Naive thymus-derived CD8-positive, alpha-beta T cell (primary cell): ENCODE data around the gene MAL. TPM values are rescaled to one million over a fixed set of nuclear protein-coding genes. Genes with fewer than 3 reads are reported as not detected.
A peak's percentile ranks its signal among the peaks of the same experiment; 100 is the strongest.
"Not testable (repeated sequence)": the region's sequence is repeated elsewhere in the genome, so short reads cannot be mapped to it uniquely, and the experiment has no call there.

Experiments
- ATAC-seq, 2 donors: fragments of 150-1000 bp; cut with Tn5 transposase in 1 of 2; sonication (Bioruptor Pico), chemical (Tn5 transposase) in 1 of 2; 1 replicate in 1 of 2; 2 replicates in 1 of 2; pipeline ENCODE4 v1.10.0; 2021; ENCODE audit warnings: mild to moderate bottlenecking in 2 of 2, moderate library complexity in 2 of 2
- POLR2A ChIA-PET: fragments of 350-600 bp; sonication (Branson Sonifier 250); formaldehyde crosslinking; loops from one replicate; lab custom pipeline; 2021; ENCODE audit warnings: antibody characterized with exemption; lab: Charles Lee
- DNase-seq, 10 donors: peaks; one replicate each; pipeline versions ENCODE4 v3.0.0 to v3.0.0-alpha.2; 2020 to 2022
- H3K27ac Mint-ChIP-seq, 10 donors: one replicate each; pipeline ENCODE4 v1.8.0; 2020 to 2022; ENCODE audit warnings: mild to moderate bottlenecking in 10 of 10, mixed read lengths in 10 of 10, moderate library complexity in 4 of 10, inconsistent platforms in 1 of 10
- H3K27me3 Mint-ChIP-seq, 5 donors: one replicate each; pipeline ENCODE4 v1.8.0; 2021 to 2022; ENCODE audit warnings: mixed read lengths in 5 of 5
- H3K36me3 Mint-ChIP-seq, 3 donors: one replicate each; pipeline ENCODE4 v1.8.0; 2020 to 2022; ENCODE audit warnings: mixed read lengths in 3 of 3, mild to moderate bottlenecking in 2 of 3, inconsistent platforms in 1 of 3
- H3K4me1 Mint-ChIP-seq, 4 donors: one replicate each; pipeline ENCODE4 v1.8.0; 2021 to 2022; ENCODE audit warnings: mixed read lengths in 4 of 4
- H3K4me3 Mint-ChIP-seq, 10 donors: one replicate each; pipeline ENCODE4 v1.8.0; 2020 to 2022; ENCODE audit warnings: mild to moderate bottlenecking in 10 of 10, mixed read lengths in 10 of 10, moderate library complexity in 6 of 10, inconsistent platforms in 1 of 10
- H3K9me3 Mint-ChIP-seq, 9 donors: one replicate each; pipeline ENCODE4 v1.8.0; 2020 to 2022; ENCODE audit warnings: mixed read lengths in 9 of 9, mild to moderate bottlenecking in 3 of 9, inconsistent platforms in 1 of 9, moderate library complexity in 1 of 9
- polyA plus RNA-seq, 3 donors: library from polyadenylated mRNA; unstranded; fragments of 300-500 nt; fragmentation: Illumina TruSeq; gene quantifications; one replicate each; pipeline ENCODE4 v1.2.3, GENCODE V29; 2021
- total RNA-seq, 8 experiments: library from RNA in 2 of 8; stranded (reverse) in 2 of 8; gene quantifications; one replicate each; pipeline ENCODE4 v1.2.3 and lab custom pipeline; 2021 to 2026

Gene MAL
- total and polyA plus RNA-seq, 5 experiments from 2014 or later = 116 to 284 (median 158) TPM

- peaks cover 38 to 83% (median 76%) of the 10 kb centered on the region in 4 donors for H3K4me1 Mint-ChIP-seq
- no peaks in the 10 kb centered on the region for H3K27me3 Mint-ChIP-seq
- POLR2A ChIA-PET = interaction anchor here (0.5 to 15.4 kb wide), 11 partner anchors 19 to 90 kb away, joined by 3 to 944 read pairs (median 15); partner anchors contain the start of genes MAL, MRPS5, ZNF2 and ZNF514
- peaks cover 0 to 7% (median 0%) of the 10 kb centered on the region in 9 donors for H3K9me3 Mint-ChIP-seq
- DNase-seq (no peak), ATAC-seq (peak in 1 of 2 donors; percentile 8)
- peak overlapping the region; percentile 80 to 91 (median 88) for H3K4me3 Mint-ChIP-seq
- peak overlapping the region; percentile 84 to 99 (median 96) for H3K27ac Mint-ChIP-seq
- no peaks in the 10 kb centered on the region for H3K36me3 Mint-ChIP-seq
Observed at GRCh38 chr2:95075440-95076132, 50.1 kb downstream of the MAL start.

- Mint-ChIP-seq H3K27me3 (no peaks in the 10 kb centered on the region), H3K9me3 (peaks cover 0 to 3% (median 0%) of the 10 kb centered on the region in 9 donors), H3K27ac (peak overlapping the region; percentile 84 to 99 (median 96)), H3K4me1 (peaks cover 33 to 80% (median 75%) of the 10 kb centered on the region in 4 donors), H3K36me3 (no peaks in the 10 kb centered on the region), H3K4me3 (peak overlapping the region; percentile 80 to 91 (median 88))
- POLR2A ChIA-PET = interaction anchor here (0.6 to 15.4 kb wide), 12 partner anchors 9 to 259 kb away, joined by 3 to 944 read pairs (median 10); partner anchors contain the start of genes MAL, MRPS5, ZNF2 and ZNF514
- ATAC-seq (peak; percentile 72 to 80), DNase-seq (peak; percentile 83 to 95 (median 90))
Observed at GRCh38 chr2:95076705-95077529, 51.4 kb downstream of the MAL start.

- no peaks in the 10 kb centered on the region for H3K27me3 Mint-ChIP-seq
- peak overlapping the region in 9 of 10 donors; percentile 63 to 89 (median 81) for H3K4me3 Mint-ChIP-seq
- no peaks in the 10 kb centered on the region for H3K9me3 Mint-ChIP-seq
- H3K4me1 Mint-ChIP-seq = peaks cover 31 to 74% (median 71%) of the 10 kb centered on the region in 4 donors
- H3K36me3 Mint-ChIP-seq = no peaks in the 10 kb centered on the region
- peak overlapping the region; percentile 84 to 99 (median 96) for H3K27ac Mint-ChIP-seq
- POLR2A ChIA-PET = interaction anchor here (1.4 to 15.4 kb wide), 6 partner anchors 9 to 82 kb away, joined by 4 to 944 read pairs (median 14); partner anchors contain the start of genes MAL, MRPS5 and ZNF514
- ATAC-seq (no peak), DNase-seq (peak in 1 of 10 donors; percentile 11)
Observed at GRCh38 chr2:95077530-95077825, 52.0 kb downstream of the MAL start.

- peak overlapping the region; percentile 84 to 99 (median 96) for H3K27ac Mint-ChIP-seq
- H3K36me3 Mint-ChIP-seq = no peaks in the 10 kb centered on the region
- H3K4me1 Mint-ChIP-seq = peaks cover 30 to 71% (median 66%) of the 10 kb centered on the region in 4 donors
- DNase-seq (no peak), ATAC-seq (no peak)
- POLR2A ChIA-PET = interaction anchor here (0.7 to 15.4 kb wide), 12 partner anchors 9 to 1185 kb away, joined by 3 to 944 read pairs (median 6); partner anchors contain the start of genes MAL, MRPS5, ZNF2 and ZNF514
- H3K9me3 Mint-ChIP-seq = no peaks in the 10 kb centered on the region
- peak overlapping the region in 9 of 10 donors; percentile 16 to 88 (median 75) for H3K4me3 Mint-ChIP-seq
- H3K27me3 Mint-ChIP-seq = no peaks in the 10 kb centered on the region
Observed at GRCh38 chr2:95077861-95078603, 52.5 kb downstream of the MAL start.

- POLR2A ChIA-PET = interaction anchor here (0.7 to 15.4 kb wide), 12 partner anchors 23 to 80 kb away, joined by 3 to 944 read pairs (median 8); partner anchors contain the start of genes MAL, MRPS5 and ZNF514
- Mint-ChIP-seq H3K4me3 (peak overlapping the region in 3 of 10 donors; percentile 14 to 56 (median 22)), H3K27ac (peak overlapping the region in 9 of 10 donors; percentile 51 to 99 (median 70)), H3K36me3 (peaks cover 0 to 2% (median 0%) of the 10 kb centered on the region in 3 donors), H3K9me3 (no peaks in the 10 kb centered on the region), H3K27me3 (no peaks in the 10 kb centered on the region), H3K4me1 (peaks cover 29 to 59% (median 54%) of the 10 kb centered on the region in 4 donors)
- no peak for ATAC-seq
- DNase-seq = peak in 1 of 10 donors; percentile 34
Observed at GRCh38 chr2:95079199-95079683, 53.7 kb downstream of the MAL start.

- peaks cover 0 to 25% (median 8%) of the 10 kb centered on the region in 3 donors for H3K36me3 Mint-ChIP-seq
- H3K4me1 Mint-ChIP-seq = peaks cover 12 to 27% (median 23%) of the 10 kb centered on the region in 4 donors
- H3K4me3 Mint-ChIP-seq = no peak overlapping the region
- H3K9me3 Mint-ChIP-seq = no peaks in the 10 kb centered on the region
- no peaks in the 10 kb centered on the region for H3K27me3 Mint-ChIP-seq
- ATAC-seq (no peak), DNase-seq (no peak)
- H3K27ac Mint-ChIP-seq = no peak overlapping the region
- POLR2A ChIA-PET = interaction anchor here (0.9 to 15.4 kb wide), 2 partner anchors 38 to 57 kb away, joined by 3 to 944 read pairs; partner anchors contain the start of gene MAL
Observed at GRCh38 chr2:95082477-95082876, 57.0 kb downstream of the MAL start.

GRCh38 chr2:95086017-95086416, 60.5 kb downstream of the MAL start:
- Mint-ChIP-seq H3K27ac (peak overlapping the region in 1 of 10 donors; percentile 41), H3K27me3 (no peaks in the 10 kb centered on the region), H3K4me1 (peaks cover 0 to 2% (median 0%) of the 10 kb centered on the region in 4 donors), H3K36me3 (peaks cover 0 to 54% (median 14%) of the 10 kb centered on the region in 3 donors), H3K9me3 (no peaks in the 10 kb centered on the region), H3K4me3 (no peak overlapping the region)
- DNase-seq (no peak), ATAC-seq (no peak)
- POLR2A ChIA-PET = interaction anchor here (15.4 kb wide), 1 partner anchor 60 kb away, joined by 944 read pairs; the partner anchor contains the start of gene MAL

GRCh38 chr2:95087379-95087778, 61.9 kb downstream of the MAL start:
- Mint-ChIP-seq H3K4me3 (no peak overlapping the region), H3K4me1 (peaks cover 0 to 2% (median 0%) of the 10 kb centered on the region in 4 donors), H3K27me3 (no peaks in the 10 kb centered on the region), H3K36me3 (peaks cover 0 to 66% (median 17%) of the 10 kb centered on the region in 3 donors), H3K9me3 (no peaks in the 10 kb centered on the region), H3K27ac (peak overlapping the region in 2 of 10 donors; percentile 68 to 83)
- DNase-seq (no peak), ATAC-seq (no peak)
- POLR2A ChIA-PET = interaction anchor here (0.6 kb wide), 1 partner anchor 9 kb away, joined by 4 read pairs; no protein-coding TSS in a partner anchor

GRCh38 chr2:95091885-95092555, 66.5 kb downstream of the MAL start:
- Mint-ChIP-seq H3K9me3 (peaks cover 0 to 3% (median 0%) of the 10 kb centered on the region in 9 donors), H3K4me1 (peaks cover 26 to 37% (median 33%) of the 10 kb centered on the region in 4 donors), H3K36me3 (peaks cover 0 to 90% (median 29%) of the 10 kb centered on the region in 3 donors), H3K27ac (peak overlapping the region in 1 of 10 donors; percentile 72), H3K27me3 (no peaks in the 10 kb centered on the region), H3K4me3 (no peak overlapping the region)
- POLR2A ChIA-PET = no interaction called here
- ATAC-seq (no peak), DNase-seq (no peak)

- H3K27ac Mint-ChIP-seq, DNase-seq, POLR2A ChIA-PET, H3K4me3 Mint-ChIP-seq, ATAC-seq, H3K9me3 Mint-ChIP-seq, H3K27me3 Mint-ChIP-seq: not testable (repeated sequence)
- Mint-ChIP-seq H3K36me3 (peaks cover 3 to 95% (median 56%) of the 10 kb centered on the region in 3 donors), H3K4me1 (peaks cover 26 to 44% (median 34%) of the 10 kb centered on the region in 4 donors)
Observed at GRCh38 chr2:95098273-95098672, 72.8 kb downstream of the MAL start.

GRCh38 chr2:95099910-95100309, 74.4 kb downstream of the MAL start:
- H3K4me1 Mint-ChIP-seq = peaks cover 18 to 28% (median 23%) of the 10 kb centered on the region in 4 donors
- H3K4me3 Mint-ChIP-seq = no peak overlapping the region
- ATAC-seq = no peak
- peak overlapping the region in 2 of 10 donors; percentile 12 to 60 for H3K27ac Mint-ChIP-seq
- peaks cover 0 to 7% (median 0%) of the 10 kb centered on the region in 9 donors for H3K9me3 Mint-ChIP-seq
- peaks cover 3 to 90% (median 55%) of the 10 kb centered on the region in 3 donors for H3K36me3 Mint-ChIP-seq
- POLR2A ChIA-PET = no interaction called here
- no peaks in the 10 kb centered on the region for H3K27me3 Mint-ChIP-seq
- no peak for DNase-seq
